OCI-LY3 (cell line): ENCODE results near the gene AVEN.
A peak's percentile ranks its signal among the peaks of the same experiment; 100 is the strongest.

Experiments used
- H2AFZ ChIP-seq: fragments of 200-600, 300-600 bp; shearing (Covaris generic); 2 replicates; pipeline ENCODE4 v1.6.0; 2014; ENCODE audit warnings: antibody characterized with exemption, low read depth, low read length
- H3K27ac ChIP-seq: fragments of 200-600, 300-600 bp; sonication (generic); 2 replicates; pipeline ENCODE4 v1.5.1; 2014; ENCODE audit warnings: mild to moderate bottlenecking, low read length, moderate library complexity, mixed read lengths
- H3K27me3 ChIP-seq: fragments of 200-600, 300-600 bp; sonication (generic); 2 replicates; pipeline ENCODE4 v1.6.1; 2014; ENCODE audit warnings: low read depth, low read length, mixed read lengths
- H3K36me3 ChIP-seq: fragments of 200-600, 300-600 bp; sonication (generic); replicated peaks from 2 replicates; pipeline ENCODE3; 2014; ENCODE audit warnings: low read depth, low read length, mixed read lengths
- H3K4me1 ChIP-seq: fragments of 300-600, 200-600 bp; sonication (generic); 2 replicates; pipeline ENCODE4 v1.6.1; 2014; ENCODE audit warnings: low read length, mixed read lengths
- H3K4me2 ChIP-seq: fragments of 200-600, 300-600 bp; sonication (generic); 2 replicates; pipeline ENCODE4 v1.6.1; 2014; ENCODE audit warnings: low read length, mixed read lengths
- H3K4me3 ChIP-seq: fragments of 300-600, 200-600 bp; sonication (generic); 2 replicates; pipeline ENCODE4 v1.5.1; 2014; ENCODE audit warnings: antibody characterized with exemption, mild to moderate bottlenecking, low read length, moderate library complexity
- H3K79me2 ChIP-seq: fragments of 300-600, 200-600 bp; shearing (Covaris generic); 2 replicates; pipeline ENCODE4 v1.6.1; 2014; ENCODE audit warnings: mild to moderate bottlenecking, low read length, mixed read lengths
- H3K9ac ChIP-seq: fragments of 300-600, 200-600 bp; shearing (Covaris generic); 2 replicates; pipeline ENCODE4 v1.6.0; 2014; ENCODE audit warnings: mild to moderate bottlenecking, low read length, moderate library complexity
- H3K9me3 ChIP-seq: fragments of 200-600, 300-600 bp; shearing (Covaris generic); 2 replicates; pipeline ENCODE4 v1.6.1; 2014; ENCODE audit warnings: low read length, mixed read lengths; ENCODE audit not compliant: insufficient read depth
- H4K20me1 ChIP-seq: fragments of 200-600, 300-600 bp; sonication (generic); 2 replicates; pipeline ENCODE4 v1.6.1; 2016; ENCODE audit warnings: low read length, mixed read lengths; ENCODE audit not compliant: insufficient read depth
- CTCF ChIP-seq: fragments of 200-600, 300-600 bp; sonication (generic); IDR thresholded peaks from 2 replicates; pipeline ENCODE4 v1.5.1; 2014; ENCODE audit warnings: antibody characterized with exemption, low read length, low read depth
- EZH2phosphoT487 ChIP-seq: fragments of 200-600 bp; shearing (Covaris generic); IDR thresholded peaks from 2 replicates; pipeline ENCODE4 v1.6.1; 2018; ENCODE audit warnings: antibody characterized with exemption, mixed run types, low read depth

The AVEN gene

DNA sequence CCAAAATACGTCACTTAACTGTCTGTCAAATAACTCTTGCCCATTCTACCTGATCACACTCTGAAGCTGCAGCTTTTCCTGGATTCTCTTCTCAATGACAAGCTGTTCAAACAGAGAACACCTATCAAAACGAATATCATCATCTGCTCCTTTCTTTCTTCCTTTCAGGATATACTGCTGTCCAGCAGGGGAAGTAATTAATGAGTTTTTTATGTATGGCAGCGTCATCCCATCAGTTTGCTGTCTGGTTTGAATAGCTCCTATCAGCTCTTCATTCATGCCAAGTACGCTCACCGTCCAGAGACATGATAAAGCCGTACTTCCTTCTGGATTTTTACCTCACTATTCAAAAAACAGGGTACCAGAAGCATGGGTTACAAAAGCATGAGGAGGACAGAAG, 70.8 kb downstream of the AVEN start, which contains the start of gene CHRM5:
Gene CHRM5 (plus strand): TSS at position 274 of the 400 bp plus-strand sequence. CDS start 94,221 bp downstream, outside the sequence.
- Histone ChIP-seq H3K9me3 (no peaks in the 10 kb centered on the region), H3K9ac (no peak within 1 kb of the TSS), H3K79me2 (no peaks in the 10 kb centered on the region), H3K4me1 (no peaks in the 10 kb centered on the region), H3K36me3 (no peaks in the 10 kb centered on the region), H3K4me2 (no peak within 1 kb of the TSS), H4K20me1 (no peaks in the 10 kb centered on the region), H3K27me3 (no peaks in the 10 kb centered on the region), H3K27ac (no peak within 1 kb of the TSS), H2AFZ (no peak within 1 kb of the TSS), H3K4me3 (no peak within 1 kb of the TSS)
- TF ChIP-seq CTCF (no peak), EZH2phosphoT487 (no peak)

DNA sequence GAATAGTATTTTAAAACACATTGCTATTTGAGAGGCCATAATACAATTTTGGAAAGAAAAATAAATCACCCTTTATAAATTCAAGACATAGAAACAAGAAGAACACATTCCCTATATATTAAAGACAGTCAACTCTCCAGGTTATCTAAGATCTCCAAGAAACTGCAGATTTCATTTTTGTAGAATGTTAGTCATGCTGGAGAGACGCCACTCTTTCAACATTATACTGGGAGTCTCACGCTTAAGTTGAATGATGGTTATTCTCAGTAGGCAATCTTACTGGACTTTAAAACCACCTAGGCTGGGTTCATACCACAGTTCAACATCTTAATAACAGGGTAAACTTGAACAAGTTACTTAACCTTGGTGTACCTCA, 74.4 kb downstream of the AVEN start:
- Histone ChIP-seq H3K79me2 (no peaks in the 10 kb centered on the region), H3K4me3 (no peak overlapping the region), H3K4me2 (no peak overlapping the region), H3K9ac (no peak overlapping the region), H3K27me3 (no peaks in the 10 kb centered on the region), H3K27ac (no peak overlapping the region), H3K4me1 (no peaks in the 10 kb centered on the region), H3K36me3 (no peaks in the 10 kb centered on the region), H4K20me1 (no peaks in the 10 kb centered on the region), H3K9me3 (no peaks in the 10 kb centered on the region), H2AFZ (no peak overlapping the region)
- TF ChIP-seq CTCF = no peak
- TF ChIP-seq EZH2phosphoT487 = no peak

DNA sequence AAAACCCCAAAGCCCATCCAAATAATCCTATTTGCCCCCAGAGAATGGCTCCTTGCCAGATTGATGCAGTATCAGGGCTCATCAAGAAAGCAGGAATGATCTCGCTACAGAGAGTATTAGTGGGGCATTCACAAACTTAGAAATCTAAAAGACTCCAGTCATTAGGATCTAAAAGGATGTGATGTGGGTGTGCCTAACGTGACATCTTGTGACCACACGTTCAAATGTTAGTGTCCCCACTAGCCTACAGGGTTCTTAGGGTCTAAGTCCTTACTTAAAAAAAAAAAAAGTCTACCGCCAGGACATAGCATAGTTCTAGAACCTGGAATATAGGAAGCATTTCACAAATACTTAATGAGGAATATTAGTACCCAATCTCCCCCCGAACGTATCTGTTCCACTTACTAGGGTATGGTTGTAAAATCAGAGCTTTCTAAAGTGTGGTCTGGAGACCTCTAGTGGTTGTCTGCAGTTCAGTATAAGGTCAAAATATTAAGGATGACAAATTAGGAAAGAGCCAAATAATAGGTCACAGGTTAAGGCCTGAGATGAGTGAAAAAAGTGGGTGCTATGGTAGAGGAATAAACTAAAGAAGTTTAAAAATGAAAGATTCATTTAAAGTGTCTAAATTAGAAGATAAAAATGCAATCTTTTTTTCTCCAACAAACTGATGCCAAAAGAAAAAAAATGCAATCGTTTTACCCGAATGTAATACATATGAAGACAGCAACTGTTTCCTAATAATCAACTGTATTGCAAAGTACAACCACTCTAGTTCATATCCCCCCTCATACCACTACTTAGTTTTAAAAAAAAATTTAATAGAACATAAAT, 75.0 kb downstream of the AVEN start:
- H3K36me3 ChIP-seq = no peaks in the 10 kb centered on the region
- H2AFZ ChIP-seq = no peak overlapping the region
- TF ChIP-seq EZH2phosphoT487 (no peak), CTCF (peak; percentile 89)
- no peaks in the 10 kb centered on the region for H3K79me2 ChIP-seq
- no peaks in the 10 kb centered on the region for H4K20me1 ChIP-seq
- H3K4me1 ChIP-seq = no peaks in the 10 kb centered on the region
- no peak overlapping the region for H3K4me3 ChIP-seq
- H3K27ac ChIP-seq = no peak overlapping the region
- H3K27me3 ChIP-seq = no peaks in the 10 kb centered on the region
- peak overlapping the region; percentile 27; the same call in 1 of the 2 replicates for H3K4me2 ChIP-seq
- no peak overlapping the region for H3K9ac ChIP-seq
- H3K9me3 ChIP-seq = no peaks in the 10 kb centered on the region

DNA sequence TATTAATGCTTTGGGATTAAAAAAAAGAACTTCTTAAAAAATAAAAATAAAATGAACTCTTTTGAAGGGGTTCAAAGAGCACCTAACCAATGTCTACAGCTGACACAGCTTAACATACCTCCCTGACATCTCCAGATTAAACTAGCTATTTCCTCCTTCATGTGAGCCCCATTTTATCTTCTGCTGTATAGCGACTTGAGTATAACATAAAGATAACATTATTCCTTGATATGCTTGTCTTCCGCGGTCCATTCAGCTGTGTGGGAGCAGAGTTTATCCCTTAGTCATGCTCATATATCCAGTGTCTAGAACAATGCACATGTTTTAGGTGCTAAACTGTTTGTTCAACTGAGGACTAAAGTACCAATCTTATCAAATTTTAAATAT, 78.5 kb downstream of the AVEN start:
- no peak for TF ChIP-seq CTCF
- TF ChIP-seq EZH2phosphoT487 = no peak
- no peak overlapping the region for H3K27ac ChIP-seq
- no peak overlapping the region for H3K9ac ChIP-seq
- H3K4me1 ChIP-seq = no peaks in the 10 kb centered on the region
- H3K4me2 ChIP-seq = no peak overlapping the region
- no peaks in the 10 kb centered on the region for H4K20me1 ChIP-seq
- no peaks in the 10 kb centered on the region for H3K9me3 ChIP-seq
- no peak overlapping the region for H3K4me3 ChIP-seq
- no peaks in the 10 kb centered on the region for H3K27me3 ChIP-seq
- H3K36me3 ChIP-seq = no peaks in the 10 kb centered on the region
- no peaks in the 10 kb centered on the region for H3K79me2 ChIP-seq
- no peak overlapping the region for H2AFZ ChIP-seq
